GM23338 (cell line): ENCODE results near the gene PRRX1. TPM values are rescaled to one million over a fixed set of nuclear protein-coding genes. Genes with fewer than 3 reads are reported as not detected.

Source experiments
- ATAC-seq: fragments of 200-7000 bp; cut with Tn5 transposase; 3 replicates; pipeline ENCODE4 v1.9.1; 2020
- DNase-seq: peaks from one replicate; pipeline ENCODE4 v3.0.0-alpha.2; 2015; ENCODE audit warnings: low spot score
- H2AFZ ChIP-seq: fragments of 200-600 bp; sonication (generic); 2 replicates; pipeline ENCODE4 v1.8.0; 2016; ENCODE audit warnings: antibody characterized with exemption, mild to moderate bottlenecking, moderate library complexity
- H3F3A ChIP-seq: fragments of 200-600 bp; sonication (generic); replicated peaks from 2 replicates; pipeline ENCODE4 v1.8.0; 2017; ENCODE audit warnings: antibody characterized with exemption, mixed run types, low read depth
- H3K27ac ChIP-seq: fragments of 200-600 bp; sonication (generic); 2 replicates; pipeline ENCODE4 v1.6.1; 2016; ENCODE audit warnings: low read depth
- H3K27me3 ChIP-seq: fragments of 200-600 bp; sonication (generic); 2 replicates; pipeline ENCODE4 v1.8.0; 2016; ENCODE audit warnings: mild to moderate bottlenecking, mixed run types, moderate library complexity; ENCODE audit not compliant: insufficient read depth
- H3K36me3 ChIP-seq: fragments of 200-600 bp; sonication (generic); 2 replicates; pipeline ENCODE4 v1.8.0; 2016; ENCODE audit warnings: mild to moderate bottlenecking; ENCODE audit not compliant: insufficient read depth
- H3K4me1 ChIP-seq: fragments of 200-600 bp; sonication (generic); 2 replicates; pipeline ENCODE4 v1.8.0; 2016; ENCODE audit warnings: mild to moderate bottlenecking, moderate library complexity; ENCODE audit not compliant: insufficient read depth
- H3K4me2 ChIP-seq: fragments of 200-600 bp; sonication (generic); 2 replicates; pipeline ENCODE4 v1.7.1; 2017; ENCODE audit warnings: mixed run types
- H3K4me3 ChIP-seq: fragments of 200-600 bp; sonication (generic); 2 replicates; pipeline ENCODE4 v1.6.1; 2016; ENCODE audit warnings: mixed run types
- H3K79me2 ChIP-seq: fragments of 200-600 bp; sonication (generic); replicated peaks from 2 replicates; pipeline ENCODE4 v1.8.0; 2017; ENCODE audit warnings: mild to moderate bottlenecking; ENCODE audit not compliant: insufficient read depth
- H3K9me2 ChIP-seq: fragments of 200-600 bp; sonication (generic); 2 replicates; pipeline ENCODE4 v1.8.0; 2017; ENCODE audit not compliant: insufficient read depth
- H4K20me1 ChIP-seq: fragments of 200-600 bp; sonication (generic); replicated peaks from 2 replicates; pipeline ENCODE4 v1.8.0; 2017; ENCODE audit warnings: mild to moderate bottlenecking; ENCODE audit not compliant: insufficient read depth
- H3K27ac Mint-ChIP-seq: 2 replicates; pipeline ENCODE4 v1.8.0; 2020; ENCODE audit warnings: inconsistent platforms, mild to moderate bottlenecking, moderate library complexity, mixed read lengths
- H3K27me3 Mint-ChIP-seq: 3 replicates; pipeline ENCODE4 v1.8.0; 2022; ENCODE audit warnings: low read depth, mild to moderate bottlenecking, moderate library complexity, mixed read lengths, inconsistent platforms; ENCODE audit not compliant: insufficient read depth, poor library complexity
- H3K36me3 Mint-ChIP-seq: 3 replicates; pipeline ENCODE4 v1.8.0; 2021; ENCODE audit warnings: low read depth, mild to moderate bottlenecking, inconsistent platforms, moderate library complexity, mixed read lengths
- H3K4me1 Mint-ChIP-seq: 3 replicates; pipeline ENCODE4 v1.8.0; 2020; ENCODE audit warnings: mild to moderate bottlenecking, inconsistent platforms, mixed read lengths
- H3K4me3 Mint-ChIP-seq: 3 replicates; pipeline ENCODE4 v1.8.0; 2021; ENCODE audit warnings: moderate library complexity, mild to moderate bottlenecking, inconsistent platforms, mixed read lengths
- H3K9me3 Mint-ChIP-seq: 3 replicates; pipeline ENCODE4 v1.8.0; 2020; ENCODE audit warnings: moderate library complexity, mild to moderate bottlenecking, inconsistent platforms, mixed read lengths
- CREB1 ChIP-seq: fragments of 250-450 bp; sonication (Bioruptor Pico); IDR thresholded peaks from 2 replicates; pipeline ENCODE4 v1.5.0; 2020; ENCODE audit warnings: low read depth, mild to moderate bottlenecking, moderate library complexity
- POLR2AphosphoS5 ChIP-seq: IDR thresholded peaks from 2 replicates; pipeline ENCODE4 v1.6.1; 2016; ENCODE audit warnings: antibody characterized with exemption, low read depth
- REST ChIP-seq: IDR thresholded peaks from one replicate; pipeline ENCODE4 v1.6.1; 2018; ENCODE audit warnings: antibody characterized with exemption; ENCODE audit not compliant: unreplicated experiment
- STAT1 ChIP-seq: IDR thresholded peaks from one replicate; pipeline ENCODE4 v1.6.1; 2016; ENCODE audit warnings: antibody characterized with exemption; ENCODE audit not compliant: unreplicated experiment
- ZNF331 ChIP-seq: fragments of 250-450 bp; sonication (Bioruptor Pico); IDR thresholded peaks from 2 replicates; pipeline ENCODE4 v1.5.0; 2020; ENCODE audit warnings: low read depth, mild to moderate bottlenecking, moderate library complexity
- polyA plus RNA-seq: library from polyadenylated mRNA; unstranded; fragments of >200 nt; fragmentation: Nextera tagmentation; extraction: Ambion mirVana; gene quantifications from 2 replicates; pipeline ENCODE4 v1.2.1, GENCODE V29; 2016
- total RNA-seq: library from RNA; depleted of rRNA; stranded (reverse); fragments of >200 nt; shearing (Covaris generic); gene quantifications from 2 replicates; pipeline ENCODE4 v1.2.3, GENCODE V29; 2014
- TF ChIP-seq, protein P1 (sequence below): fragments of 250-450 bp; sonication (Bioruptor Pico); IDR thresholded peaks from 2 replicates; pipeline ENCODE4 v1.5.0; 2020; ENCODE audit warnings: mild to moderate bottlenecking, moderate library complexity
- TF ChIP-seq, protein P2 (sequence below), 2 experiments: fragments of 200-600 bp in 1 of 2; sonication (generic) in 1 of 2; conservative IDR thresholded peaks; 2 replicates each; pipeline versions ENCODE4 v1.5.1 to v1.6.1; 2016 to 2017; ENCODE audit warnings: antibody characterized with exemption in 2 of 2, low read depth in 2 of 2, mild to moderate bottlenecking in 2 of 2, moderate library complexity in 1 of 2
- TF ChIP-seq, protein P3 (sequence below): IDR thresholded peaks from 2 replicates; pipeline ENCODE4 v1.6.1; 2016; ENCODE audit warnings: antibody characterized with exemption

Gene PRRX1
- total and polyA plus RNA-seq, 2 experiments from 2014 or later, result 0.58 TPM; not detected in 1

DNA sequence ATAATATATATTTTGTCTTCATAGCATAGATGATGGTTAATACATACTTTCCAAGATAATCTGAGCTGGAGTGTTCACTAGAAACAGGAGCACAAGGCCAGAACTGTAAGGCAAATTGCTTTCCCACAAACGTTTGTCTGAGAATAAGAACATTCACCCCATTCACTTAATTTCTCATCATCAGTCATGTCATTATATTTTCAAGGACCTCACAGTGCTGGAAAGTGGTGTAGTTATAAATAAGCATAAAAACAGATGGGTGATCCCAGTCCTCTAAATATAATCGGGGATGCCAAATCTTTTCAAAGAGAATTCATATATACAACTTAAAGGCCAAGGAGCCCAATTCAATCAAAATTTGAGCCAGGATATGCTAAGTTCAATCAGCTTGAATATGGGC, 8.4 kb downstream of the PRRX1 start (continued):
- TF ChIP-seq, protein P1, sequence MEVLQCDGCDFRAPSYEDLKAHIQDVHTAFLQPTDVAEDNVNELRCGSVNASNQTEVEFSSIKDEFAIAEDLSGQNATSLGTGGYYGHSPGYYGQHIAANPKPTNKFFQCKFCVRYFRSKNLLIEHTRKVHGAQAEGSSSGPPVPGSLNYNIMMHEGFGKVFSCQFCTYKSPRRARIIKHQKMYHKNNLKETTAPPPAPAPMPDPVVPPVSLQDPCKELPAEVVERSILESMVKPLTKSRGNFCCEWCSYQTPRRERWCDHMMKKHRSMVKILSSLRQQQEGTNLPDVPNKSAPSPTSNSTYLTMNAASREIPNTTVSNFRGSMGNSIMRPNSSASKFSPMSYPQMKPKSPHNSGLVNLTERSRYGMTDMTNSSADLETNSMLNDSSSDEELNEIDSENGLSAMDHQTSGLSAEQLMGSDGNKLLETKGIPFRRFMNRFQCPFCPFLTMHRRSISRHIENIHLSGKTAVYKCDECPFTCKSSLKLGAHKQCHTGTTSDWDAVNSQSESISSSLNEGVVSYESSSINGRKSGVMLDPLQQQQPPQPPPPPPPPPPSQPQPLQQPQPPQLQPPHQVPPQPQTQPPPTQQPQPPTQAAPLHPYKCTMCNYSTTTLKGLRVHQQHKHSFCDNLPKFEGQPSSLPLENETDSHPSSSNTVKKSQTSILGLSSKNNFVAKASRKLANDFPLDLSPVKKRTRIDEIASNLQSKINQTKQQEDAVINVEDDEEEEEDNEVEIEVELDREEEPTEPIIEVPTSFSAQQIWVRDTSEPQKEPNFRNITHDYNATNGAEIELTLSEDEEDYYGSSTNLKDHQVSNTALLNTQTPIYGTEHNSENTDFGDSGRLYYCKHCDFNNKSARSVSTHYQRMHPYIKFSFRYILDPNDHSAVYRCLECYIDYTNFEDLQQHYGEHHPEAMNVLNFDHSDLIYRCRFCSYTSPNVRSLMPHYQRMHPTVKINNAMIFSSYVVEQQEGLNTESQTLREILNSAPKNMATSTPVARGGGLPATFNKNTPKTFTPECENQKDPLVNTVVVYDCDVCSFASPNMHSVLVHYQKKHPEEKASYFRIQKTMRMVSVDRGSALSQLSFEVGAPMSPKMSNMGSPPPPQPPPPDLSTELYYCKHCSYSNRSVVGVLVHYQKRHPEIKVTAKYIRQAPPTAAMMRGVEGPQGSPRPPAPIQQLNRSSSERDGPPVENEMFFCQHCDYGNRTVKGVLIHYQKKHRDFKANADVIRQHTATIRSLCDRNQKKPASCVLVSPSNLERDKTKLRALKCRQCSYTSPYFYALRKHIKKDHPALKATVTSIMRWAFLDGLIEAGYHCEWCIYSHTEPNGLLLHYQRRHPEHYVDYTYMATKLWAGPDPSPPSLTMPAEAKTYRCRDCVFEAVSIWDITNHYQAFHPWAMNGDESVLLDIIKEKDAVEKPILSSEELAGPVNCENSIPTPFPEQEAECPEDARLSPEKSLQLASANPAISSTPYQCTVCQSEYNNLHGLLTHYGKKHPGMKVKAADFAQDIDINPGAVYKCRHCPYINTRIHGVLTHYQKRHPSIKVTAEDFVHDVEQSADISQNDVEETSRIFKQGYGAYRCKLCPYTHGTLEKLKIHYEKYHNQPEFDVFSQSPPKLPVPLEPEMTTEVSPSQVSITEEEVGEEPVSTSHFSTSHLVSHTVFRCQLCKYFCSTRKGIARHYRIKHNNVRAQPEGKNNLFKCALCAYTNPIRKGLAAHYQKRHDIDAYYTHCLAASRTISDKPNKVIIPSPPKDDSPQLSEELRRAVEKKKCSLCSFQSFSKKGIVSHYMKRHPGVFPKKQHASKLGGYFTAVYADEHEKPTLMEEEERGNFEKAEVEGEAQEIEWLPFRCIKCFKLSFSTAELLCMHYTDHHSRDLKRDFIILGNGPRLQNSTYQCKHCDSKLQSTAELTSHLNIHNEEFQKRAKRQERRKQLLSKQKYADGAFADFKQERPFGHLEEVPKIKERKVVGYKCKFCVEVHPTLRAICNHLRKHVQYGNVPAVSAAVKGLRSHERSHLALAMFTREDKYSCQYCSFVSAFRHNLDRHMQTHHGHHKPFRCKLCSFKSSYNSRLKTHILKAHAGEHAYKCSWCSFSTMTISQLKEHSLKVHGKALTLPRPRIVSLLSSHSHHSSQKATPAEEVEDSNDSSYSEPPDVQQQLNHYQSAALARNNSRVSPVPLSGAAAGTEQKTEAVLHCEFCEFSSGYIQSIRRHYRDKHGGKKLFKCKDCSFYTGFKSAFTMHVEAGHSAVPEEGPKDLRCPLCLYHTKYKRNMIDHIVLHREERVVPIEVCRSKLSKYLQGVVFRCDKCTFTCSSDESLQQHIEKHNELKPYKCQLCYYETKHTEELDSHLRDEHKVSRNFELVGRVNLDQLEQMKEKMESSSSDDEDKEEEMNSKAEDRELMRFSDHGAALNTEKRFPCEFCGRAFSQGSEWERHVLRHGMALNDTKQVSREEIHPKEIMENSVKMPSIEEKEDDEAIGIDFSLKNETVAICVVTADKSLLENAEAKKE (CRISPR knock-in tag), result no peak
- TF ChIP-seq, protein P2, sequence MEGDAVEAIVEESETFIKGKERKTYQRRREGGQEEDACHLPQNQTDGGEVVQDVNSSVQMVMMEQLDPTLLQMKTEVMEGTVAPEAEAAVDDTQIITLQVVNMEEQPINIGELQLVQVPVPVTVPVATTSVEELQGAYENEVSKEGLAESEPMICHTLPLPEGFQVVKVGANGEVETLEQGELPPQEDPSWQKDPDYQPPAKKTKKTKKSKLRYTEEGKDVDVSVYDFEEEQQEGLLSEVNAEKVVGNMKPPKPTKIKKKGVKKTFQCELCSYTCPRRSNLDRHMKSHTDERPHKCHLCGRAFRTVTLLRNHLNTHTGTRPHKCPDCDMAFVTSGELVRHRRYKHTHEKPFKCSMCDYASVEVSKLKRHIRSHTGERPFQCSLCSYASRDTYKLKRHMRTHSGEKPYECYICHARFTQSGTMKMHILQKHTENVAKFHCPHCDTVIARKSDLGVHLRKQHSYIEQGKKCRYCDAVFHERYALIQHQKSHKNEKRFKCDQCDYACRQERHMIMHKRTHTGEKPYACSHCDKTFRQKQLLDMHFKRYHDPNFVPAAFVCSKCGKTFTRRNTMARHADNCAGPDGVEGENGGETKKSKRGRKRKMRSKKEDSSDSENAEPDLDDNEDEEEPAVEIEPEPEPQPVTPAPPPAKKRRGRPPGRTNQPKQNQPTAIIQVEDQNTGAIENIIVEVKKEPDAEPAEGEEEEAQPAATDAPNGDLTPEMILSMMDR (conservative IDR thresholded peaks at IDR 0.05; ENCODE audit: low read depth in 2 of 2), result no peak

- Histone ChIP-seq H3K9me2 (no peaks in the 10 kb centered on the region), H3K36me3 (no peaks in the 10 kb centered on the region), H2AFZ (no peak overlapping the region), H3F3A (no peaks in the 10 kb centered on the region), H3K4me3 (no peak overlapping the region), H4K20me1 (peaks cover 8% of the 10 kb centered on the region), H3K27me3 (peaks cover 39% of the 10 kb centered on the region), H3K79me2 (no peaks in the 10 kb centered on the region), H3K4me2 (no peak overlapping the region), H3K27ac (no peak overlapping the region), H3K4me1 (peaks cover 15% of the 10 kb centered on the region)
- Mint-ChIP-seq H3K36me3 (no peaks in the 10 kb centered on the region), H3K4me1 (peaks cover 16% of the 10 kb centered on the region), H3K4me3 (no peak overlapping the region), H3K27ac (no peak overlapping the region), H3K9me3 (no peaks in the 10 kb centered on the region; the same call in 2 of the 3 replicates), H3K27me3 (peaks cover 26% of the 10 kb centered on the region)
- ATAC-seq (no peak), DNase-seq (no peak)
- TF ChIP-seq, protein P3, sequence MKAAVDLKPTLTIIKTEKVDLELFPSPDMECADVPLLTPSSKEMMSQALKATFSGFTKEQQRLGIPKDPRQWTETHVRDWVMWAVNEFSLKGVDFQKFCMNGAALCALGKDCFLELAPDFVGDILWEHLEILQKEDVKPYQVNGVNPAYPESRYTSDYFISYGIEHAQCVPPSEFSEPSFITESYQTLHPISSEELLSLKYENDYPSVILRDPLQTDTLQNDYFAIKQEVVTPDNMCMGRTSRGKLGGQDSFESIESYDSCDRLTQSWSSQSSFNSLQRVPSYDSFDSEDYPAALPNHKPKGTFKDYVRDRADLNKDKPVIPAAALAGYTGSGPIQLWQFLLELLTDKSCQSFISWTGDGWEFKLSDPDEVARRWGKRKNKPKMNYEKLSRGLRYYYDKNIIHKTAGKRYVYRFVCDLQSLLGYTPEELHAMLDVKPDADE, result no peak
- no peak for TF ChIP-seq CREB1 (CRISPR knock-in tag)
- TF ChIP-seq ZNF331 (CRISPR knock-in tag), result no peak
- no peak for TF ChIP-seq STAT1
- no peak for TF ChIP-seq POLR2AphosphoS5
- TF ChIP-seq REST, result no peak
Measured at GRCh38 chr1:170674239-170674638, 10.3 kb downstream of the PRRX1 start.
